Melanocyte of skin (primary cell): ENCODE results near the gene SERPINB12. TPM values are rescaled to one million over a fixed set of nuclear protein-coding genes. Genes with fewer than 3 reads are reported as not detected.

Experiments used
- total RNA-seq, 2 donors: library from RNA; depleted of rRNA; stranded (reverse); fragments of >200 nt; gene quantifications; 2 replicates each; pipeline ENCODE4 v1.2.3, GENCODE V29; 2012

The SERPINB12 gene, protein sequence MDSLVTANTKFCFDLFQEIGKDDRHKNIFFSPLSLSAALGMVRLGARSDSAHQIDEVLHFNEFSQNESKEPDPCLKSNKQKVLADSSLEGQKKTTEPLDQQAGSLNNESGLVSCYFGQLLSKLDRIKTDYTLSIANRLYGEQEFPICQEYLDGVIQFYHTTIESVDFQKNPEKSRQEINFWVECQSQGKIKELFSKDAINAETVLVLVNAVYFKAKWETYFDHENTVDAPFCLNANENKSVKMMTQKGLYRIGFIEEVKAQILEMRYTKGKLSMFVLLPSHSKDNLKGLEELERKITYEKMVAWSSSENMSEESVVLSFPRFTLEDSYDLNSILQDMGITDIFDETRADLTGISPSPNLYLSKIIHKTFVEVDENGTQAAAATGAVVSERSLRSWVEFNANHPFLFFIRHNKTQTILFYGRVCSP
- total RNA-seq = not detected

DNA sequence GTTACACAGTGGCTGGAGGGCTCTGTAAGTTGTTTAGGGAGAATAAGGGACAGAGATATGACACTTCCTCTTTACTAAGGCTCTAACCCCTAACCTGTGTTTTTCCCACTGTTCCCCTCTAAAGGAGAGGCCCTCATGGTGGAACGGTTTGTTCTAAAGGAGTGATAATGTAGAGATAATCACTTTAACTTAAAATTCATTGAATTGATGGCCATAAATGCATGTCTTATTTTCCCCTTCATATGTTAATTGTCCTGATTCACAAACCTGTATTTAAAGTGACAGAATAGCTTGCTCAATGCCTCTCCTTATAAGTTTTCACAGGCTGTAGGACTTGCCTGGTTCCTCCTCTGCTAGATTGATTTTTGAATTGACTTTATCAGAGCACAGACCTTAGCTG, at the start of gene SERPINB12:
TSS of gene SERPINB12 (plus strand) at position 301 of the 400 bp plus-strand sequence. CDS start 13,791 bp downstream, outside the sequence.

DNA sequence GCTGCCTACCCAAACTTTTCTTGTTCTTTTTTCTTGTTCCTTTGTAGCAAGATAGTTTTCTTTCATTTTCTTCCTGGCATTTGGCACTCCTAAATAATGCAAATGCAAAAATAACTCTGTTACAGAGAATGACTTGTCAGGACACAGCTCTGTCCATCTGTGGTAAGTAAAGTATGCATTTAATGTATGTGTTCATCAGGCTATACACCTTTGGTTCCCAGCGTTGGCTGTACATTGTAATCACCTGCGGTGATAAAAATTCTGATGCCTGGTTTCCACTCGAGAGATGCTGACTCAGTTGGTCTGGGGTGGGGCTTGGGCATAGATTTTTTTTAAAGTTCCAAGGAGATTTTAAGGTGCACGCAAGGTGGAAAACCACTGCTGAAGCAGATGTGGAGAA, 44.8 kb downstream of the SERPINB12 start, which contains the start of gene SERPINB13:
TSS of gene SERPINB13 (plus strand) at position 378 of the 400 bp plus-strand sequence. CDS start 1,325 bp downstream, outside the sequence.

Other genes starting within 250 kb of the SERPINB12 start
- 10 to 100 TPM; 11.0 to 19.3 TPM for gene BCL2, start 222.6 kb upstream of the SERPINB12 start, total RNA-seq
- gene KDSR, start 175.2 kb upstream of the SERPINB12 start, total RNA-seq = 10 to 100 TPM; 38.0 to 40.3 TPM
- gene VPS4B, start 119.9 kb upstream of the SERPINB12 start, total RNA-seq = 10 to 100 TPM; 42.0 to 45.6 TPM
- gene SERPINB5, start 65.4 kb upstream of the SERPINB12 start, total RNA-seq = under 1 TPM in 1 of 2 donors, not detected in 1; under 0.01 TPM
- gene SERPINB13, start 45.0 kb downstream of the SERPINB12 start, total RNA-seq = under 1 TPM in 1 of 2 donors, not detected in 1; under 0.01 TPM
- gene SERPINB4, start 101.9 kb downstream of the SERPINB12 start, total RNA-seq = not detected
- not detected for gene SERPINB3, start 119.5 kb downstream of the SERPINB12 start, total RNA-seq
- gene SERPINB11, start 160.6 kb downstream of the SERPINB12 start, total RNA-seq = not detected
- gene SERPINB7, start 233.0 kb downstream of the SERPINB12 start, total RNA-seq = not detected